ENCODE results near the gene CACNB1. TPM values are rescaled to one million over a fixed set of nuclear protein-coding genes. Genes with fewer than 3 reads are reported as not detected.

The CACNB1 gene
- total RNA-seq, 6 donors from 2014 or later, result 28.8 to 149 (median 34.0) TPM

- no peaks in the 10 kb centered on the region for H3K36me3 ChIP-seq
- ATAC-seq (ENCODE audit: low FRiP score in 2 of 2) (no peak), DNase-seq (no peak)
- H3K9me3 ChIP-seq, result no peaks in the 10 kb centered on the region
- TF ChIP-seq CTCF (IDR thresholded peaks at IDR 0.05) (no peak), POLR2AphosphoS5 (IDR thresholded peaks at IDR 0.05) (no peak), EP300 (IDR thresholded peaks at IDR 0.05) (no peak), POLR2A (IDR thresholded peaks at IDR 0.05) (no peak)
- no peaks in the 10 kb centered on the region for H3K27me3 ChIP-seq
- no peak overlapping the region for H3K4me3 ChIP-seq
- H3K4me1 ChIP-seq, result no peaks in the 10 kb centered on the region
- WGBS, 2 donors, result 87 to 92% methylated on average over 13 of the region's 13 CpGs
- H3K27ac ChIP-seq, result no peak overlapping the region
Observed at GRCh38 chr17:39138431-39139160, 58.9 kb downstream of the CACNB1 start.

DNA sequence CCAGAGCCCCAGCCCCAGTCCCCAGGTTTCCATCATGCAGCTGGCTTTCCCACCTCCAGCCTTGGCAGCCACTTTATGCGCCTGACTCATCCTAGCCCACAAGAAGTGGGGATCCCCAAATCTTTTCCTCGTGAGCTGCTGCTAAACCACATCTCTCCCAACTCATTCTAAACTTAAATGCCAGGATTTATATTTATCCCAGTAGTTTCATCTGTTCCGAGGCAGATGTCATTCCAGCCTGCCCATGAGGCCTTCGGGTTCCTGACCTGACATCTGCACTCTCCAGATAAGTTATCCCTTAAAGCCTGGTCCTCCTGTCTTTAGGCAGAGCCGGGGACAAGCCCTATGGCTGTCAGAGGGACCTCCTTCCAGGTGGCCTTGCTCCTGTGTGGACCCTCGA is 62.6 kb downstream of the CACNB1 start:
- H3K9me3 ChIP-seq, result no peaks in the 10 kb centered on the region
- H3K36me3 ChIP-seq, result no peaks in the 10 kb centered on the region
- no peaks in the 10 kb centered on the region for H3K27me3 ChIP-seq
- no peaks in the 10 kb centered on the region for H3K4me1 ChIP-seq
- H3K4me3 ChIP-seq, result no peak overlapping the region
- ATAC-seq (ENCODE audit: low FRiP score in 2 of 2) (no peak), DNase-seq (no peak)
- no peak for TF ChIP-seq POLR2A (IDR thresholded peaks at IDR 0.05)
- TF ChIP-seq EP300 (IDR thresholded peaks at IDR 0.05), result no peak
- no peak for TF ChIP-seq POLR2AphosphoS5 (IDR thresholded peaks at IDR 0.05)
- no peak for TF ChIP-seq CTCF (IDR thresholded peaks at IDR 0.05)
- WGBS, 2 donors, result 82 to 92% methylated on average over 6 of the region's 6 CpGs
- no peak overlapping the region for H3K27ac ChIP-seq

GRCh38 chr17:39132192-39132610 is 65.3 kb downstream of the CACNB1 start:
- WGBS, 2 donors, result 89 to 97% methylated on average over 5 to 7 of the region's 7 CpGs
- Histone ChIP-seq H3K27ac (no peak overlapping the region), H3K4me1 (no peaks in the 10 kb centered on the region), H3K4me3 (no peak overlapping the region), H3K9me3 (no peaks in the 10 kb centered on the region), H3K27me3 (no peaks in the 10 kb centered on the region), H3K36me3 (no peaks in the 10 kb centered on the region)
- TF ChIP-seq POLR2AphosphoS5 (IDR thresholded peaks at IDR 0.05) (no peak), EP300 (IDR thresholded peaks at IDR 0.05) (no peak), POLR2A (IDR thresholded peaks at IDR 0.05) (no peak), CTCF (IDR thresholded peaks at IDR 0.05) (no peak)
- ATAC-seq (ENCODE audit: low FRiP score in 2 of 2), result peak in 1 of 2 donors; percentile 79
- DNase-seq, result no peak

- ATAC-seq (ENCODE audit: low FRiP score in 2 of 2), result no peak
Observed at GRCh38 chr17:39131616-39132015, 65.9 kb downstream of the CACNB1 start.

More at GRCh38 chr17:39131616-39132015, 65.9 kb downstream of the CACNB1 start:
- H3K36me3 ChIP-seq, result no peaks in the 10 kb centered on the region
- no peaks in the 10 kb centered on the region for H3K4me1 ChIP-seq
- H3K9me3 ChIP-seq, result no peaks in the 10 kb centered on the region
- no peaks in the 10 kb centered on the region for H3K27me3 ChIP-seq
- TF ChIP-seq POLR2A (IDR thresholded peaks at IDR 0.05), result no peak
- TF ChIP-seq CTCF (IDR thresholded peaks at IDR 0.05), result no peak
- no peak overlapping the region for H3K4me3 ChIP-seq
- no peak overlapping the region for H3K27ac ChIP-seq
- WGBS, 2 donors, result 69 to 79% methylated on average over 4 to 6 of the region's 6 CpGs
- DNase-seq, result no peak
